Right lobe of liver (tissue), 4 donors: ENCODE measurements around the gene ROPN1L.

ENCODE experiments used
- CTCF ChIP-seq, 4 donors: fragments of 200-600 bp in 3 of 4; fragments of 450-650 bp in 1 of 4; IDR thresholded peaks; one replicate each; pipeline versions ENCODE4 v1.5.1 to v1.8.0; 2016 to 2022; ENCODE audit warnings: antibody characterized with exemption in 4 of 4, mild to moderate bottlenecking in 2 of 4
- POLR2A ChIP-seq: fragments of 450-650 bp; IDR thresholded peaks from one replicate; pipeline ENCODE4 v1.6.1; 2017; ENCODE audit warnings: antibody characterized with exemption, mild to moderate bottlenecking
- donor health status: DM: no; HTN: no; CAD: no.
- donor health status: DM: no; HTN: no; CAD: no.
- donor health status: DM: no; HTN: yes; CAD: no.

GRCh38 chr5:10488144-10488543, 46.5 kb downstream of the ROPN1L start:
- TF ChIP-seq CTCF (IDR thresholded peaks at IDR 0.05) (no peak), POLR2A (no peak)
